Amniotic epithelial cell (primary cell): ENCODE results near the gene AGAP1.

Experiments
- DNase-seq: peaks from one replicate; pipeline ENCODE4 v3.0.0-alpha.2; 2010; ENCODE audit warnings: low read depth

AGAP1 gene

GRCh38 chr2:236095504-236095903 lies 601.7 kb downstream of the AGAP1 start:
- no peak for DNase-seq

GRCh38 chr2:236101311-236101950 lies 607.6 kb downstream of the AGAP1 start:
- DNase-seq = no peak

GRCh38 chr2:236102971-236103370 lies 609.1 kb downstream of the AGAP1 start:
- DNase-seq = no peak

- no peak for DNase-seq
Measured at GRCh38 chr2:236103981-236104380, 610.1 kb downstream of the AGAP1 start.

- DNase-seq = no peak
Measured at GRCh38 chr2:236105955-236106607, 612.2 kb downstream of the AGAP1 start.

- no peak for DNase-seq
Measured at GRCh38 chr2:236106761-236107160, 612.9 kb downstream of the AGAP1 start.

- no peak for DNase-seq
Measured at GRCh38 chr2:236107536-236107935, 613.7 kb downstream of the AGAP1 start.

- no peak for DNase-seq
Measured at GRCh38 chr2:236107942-236108625, 614.2 kb downstream of the AGAP1 start.

- DNase-seq = no peak
Measured at GRCh38 chr2:236109061-236109460, 615.2 kb downstream of the AGAP1 start.

GRCh38 chr2:236109473-236109872 lies 615.6 kb downstream of the AGAP1 start:
- no peak for DNase-seq

- no peak for DNase-seq
Measured at GRCh38 chr2:236112466-236112865, 618.6 kb downstream of the AGAP1 start.

- no peak for DNase-seq
Measured at GRCh38 chr2:236113425-236113824, 619.6 kb downstream of the AGAP1 start.

- no peak for DNase-seq
Measured at GRCh38 chr2:236113948-236114347, 620.1 kb downstream of the AGAP1 start.

GRCh38 chr2:236114959-236115358 lies 621.1 kb downstream of the AGAP1 start:
- DNase-seq = no peak

- no peak for DNase-seq
Measured at GRCh38 chr2:236117401-236117800, 623.6 kb downstream of the AGAP1 start.

- DNase-seq = no peak
Measured at GRCh38 chr2:236117861-236118269, 624.0 kb downstream of the AGAP1 start.

- DNase-seq = no peak
Measured at GRCh38 chr2:236119003-236119402, 625.2 kb downstream of the AGAP1 start.

- DNase-seq = no peak
Measured at GRCh38 chr2:236119476-236119875, 625.6 kb downstream of the AGAP1 start.

- no peak for DNase-seq
Measured at GRCh38 chr2:236120141-236120601, 626.3 kb downstream of the AGAP1 start.

- DNase-seq = no peak
Measured at GRCh38 chr2:236120829-236121228, 627.0 kb downstream of the AGAP1 start.

- peak; percentile 7 for DNase-seq
Measured at GRCh38 chr2:236121546-236121945, 627.7 kb downstream of the AGAP1 start.

GRCh38 chr2:236122236-236122635 lies 628.4 kb downstream of the AGAP1 start:
- DNase-seq = no peak

GRCh38 chr2:236123716-236124115 lies 629.9 kb downstream of the AGAP1 start:
- no peak for DNase-seq
